GM18868 (cell line): ENCODE results near the gene GNG3.
"Not testable (repeated sequence)": the region's sequence is repeated elsewhere in the genome, so short reads cannot be mapped to it uniquely, and the experiment has no call there.

ENCODE experiments used
- ATAC-seq: cut with Tn5 transposase; IDR thresholded peaks from one replicate; pipeline ENCODE4 v1.9.1; 2021; ENCODE audit warnings: mild to moderate bottlenecking, moderate library complexity; ENCODE audit not compliant: unreplicated experiment

GNG3 gene

DNA sequence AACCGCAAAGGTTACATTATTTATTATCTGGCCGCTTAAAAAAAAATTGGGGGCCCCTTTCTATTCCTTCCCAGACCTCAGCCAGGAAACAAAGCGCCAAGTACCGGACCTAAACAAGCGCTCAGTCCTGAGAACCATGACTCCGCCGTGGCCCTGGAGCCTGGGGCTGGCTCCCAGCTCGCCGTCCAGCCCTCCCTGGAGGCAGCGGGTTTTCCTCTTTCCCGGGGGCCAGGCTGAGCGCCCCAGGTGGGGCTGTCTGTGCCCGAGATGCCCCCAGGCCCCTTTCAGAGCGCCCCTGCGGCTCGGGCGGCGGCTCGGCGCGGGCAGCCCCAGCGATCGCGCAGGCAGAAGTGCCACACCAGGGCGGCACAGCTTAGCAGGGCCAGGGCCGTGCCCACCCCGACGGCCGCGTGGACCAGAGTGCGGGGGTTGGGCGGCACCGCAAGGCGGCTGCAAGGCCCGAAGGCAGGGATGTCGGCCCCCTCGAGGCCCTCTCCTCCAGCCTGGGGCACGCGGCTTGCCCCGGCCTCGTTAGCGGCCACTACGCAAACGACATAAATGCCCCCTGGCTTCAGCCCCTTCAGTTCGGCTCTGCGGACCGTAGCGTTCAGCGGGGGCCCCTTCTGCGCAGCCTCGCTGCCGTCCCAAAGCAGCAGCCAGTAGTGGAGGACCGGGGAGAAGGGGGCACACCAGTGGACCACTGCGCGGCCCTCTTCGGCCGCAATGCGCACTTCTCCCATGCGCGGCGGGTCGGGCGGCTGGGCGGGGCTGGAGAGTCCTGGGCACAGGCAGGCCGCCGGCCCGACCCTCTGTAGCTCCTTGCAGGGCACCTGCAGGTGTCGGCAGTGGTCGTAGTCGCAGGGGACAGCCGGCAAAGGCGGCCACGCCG is 19.7 kb upstream of the GNG3 start:
- no peak for ATAC-seq

- ATAC-seq = no peak
Observed at GRCh38 chr11:62688491-62688890, 19.0 kb upstream of the GNG3 start.

DNA sequence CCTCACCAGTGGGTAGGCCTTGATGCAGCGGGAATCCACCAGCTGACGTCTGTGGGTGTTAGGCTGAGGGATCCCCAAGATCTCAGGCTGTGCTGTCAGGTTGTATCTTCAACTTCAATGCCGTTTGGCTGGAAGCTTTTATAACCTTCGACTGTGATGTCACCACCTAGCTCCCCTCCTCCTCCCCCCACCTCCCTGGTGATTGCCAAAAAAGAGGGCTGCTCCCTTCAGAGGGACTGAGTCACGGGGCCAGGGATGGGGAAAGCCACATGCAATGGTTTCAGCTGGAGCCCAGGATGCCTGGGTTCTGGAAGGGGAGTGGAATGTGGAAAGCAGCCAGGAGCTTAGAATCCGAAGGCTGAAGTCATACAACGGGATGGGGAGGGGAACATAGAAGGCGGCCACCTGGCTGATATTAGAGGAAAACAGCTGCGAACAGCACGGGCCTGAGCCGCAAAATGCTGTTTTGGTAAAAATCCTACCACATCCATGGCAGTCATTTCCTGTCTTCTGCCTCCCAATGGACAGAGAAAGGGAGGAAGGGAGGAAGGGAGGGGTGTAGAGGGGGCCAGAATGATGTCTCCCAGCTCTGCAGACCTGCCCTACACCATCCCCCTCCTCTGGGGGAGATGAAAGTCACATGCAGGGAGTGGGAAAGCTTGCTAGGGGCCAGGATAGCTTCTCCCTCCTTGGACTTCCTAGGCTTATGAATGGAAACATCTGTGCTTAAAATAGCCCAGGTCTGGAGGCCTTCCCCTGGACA is 17.9 kb upstream of the GNG3 start, which contains the start of gene LRRN4CL:
TSS of gene LRRN4CL (minus strand) at position 110 of the 763 bp plus-strand sequence. CDS start 1,022 bp downstream, outside the sequence.
- no peak for ATAC-seq

DNA sequence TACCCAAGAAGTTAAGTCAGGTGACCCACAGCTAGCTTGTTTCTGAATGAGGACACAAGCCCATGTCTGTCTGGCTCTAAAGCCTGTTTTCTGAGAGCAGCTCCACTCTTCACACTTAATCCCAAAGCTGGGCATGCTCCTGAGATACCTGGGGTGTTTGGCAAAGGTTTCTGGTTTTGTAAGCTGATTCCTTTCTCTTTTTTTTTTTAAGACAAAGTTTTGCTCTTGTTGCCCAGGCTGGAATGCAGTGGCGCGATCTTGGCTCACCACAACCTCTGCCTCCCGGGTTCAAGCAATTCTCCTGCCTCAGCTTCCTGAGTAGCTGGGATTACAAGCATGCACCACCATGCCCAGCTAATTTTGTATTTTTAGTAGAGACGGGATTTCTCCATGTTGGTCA is 13.9 kb upstream of the GNG3 start:
- not testable (repeated sequence) for ATAC-seq

GRCh38 chr11:62694455-62695167 is 12.9 kb upstream of the GNG3 start:
- ATAC-seq = no peak

GRCh38 chr11:62702246-62702645 is 5.2 kb upstream of the GNG3 start:
- no peak for ATAC-seq

DNA sequence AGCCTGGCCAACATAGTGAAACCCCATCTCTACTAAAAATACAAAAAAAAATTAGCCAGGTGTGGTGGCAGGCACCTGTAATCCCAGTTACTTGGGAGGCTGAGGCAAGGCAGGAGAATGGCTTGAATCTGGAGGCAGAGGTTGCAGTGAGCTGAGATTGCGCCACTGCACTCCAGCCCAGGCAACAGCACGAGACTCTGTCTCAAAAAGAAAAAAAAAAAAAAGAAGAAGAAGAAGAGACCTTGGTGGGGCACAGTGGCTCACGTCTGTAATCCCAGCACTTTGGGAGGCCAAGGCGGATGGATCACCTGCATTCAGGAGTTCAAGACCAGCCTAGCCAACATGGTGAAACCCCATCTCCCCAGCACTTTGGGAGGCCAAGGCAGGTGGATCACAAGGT is 3.6 kb upstream of the GNG3 start:
- ATAC-seq = not testable (repeated sequence)

- ATAC-seq = no peak
Observed at GRCh38 chr11:62705413-62705812, 2.1 kb upstream of the GNG3 start.

GRCh38 chr11:62705880-62706849 is 1.3 kb upstream of the GNG3 start:
- ATAC-seq = peak; percentile 68

- ATAC-seq = no peak
Observed at GRCh38 chr11:62706850-62707247, 627 bp upstream of the GNG3 start.

DNA sequence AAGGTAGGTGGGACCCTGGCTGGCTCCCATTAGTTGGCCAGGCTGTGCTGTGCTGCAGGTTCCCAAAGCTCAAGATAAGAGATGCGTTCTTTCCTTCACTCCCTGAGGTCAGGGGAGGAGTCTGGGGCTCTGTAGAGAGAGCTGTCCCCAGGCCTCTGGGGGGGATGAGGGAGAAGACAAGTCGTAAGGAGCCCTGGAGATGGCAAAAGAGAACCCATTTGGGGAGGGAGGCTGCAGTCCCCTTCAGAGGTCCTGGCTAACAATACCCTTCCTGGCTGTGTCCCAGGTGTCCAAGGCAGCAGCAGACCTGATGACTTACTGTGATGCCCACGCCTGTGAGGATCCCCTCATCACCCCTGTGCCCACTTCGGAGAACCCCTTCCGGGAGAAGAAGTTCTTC is 916 bp downstream of the GNG3 start:
- ATAC-seq = no peak

DNA sequence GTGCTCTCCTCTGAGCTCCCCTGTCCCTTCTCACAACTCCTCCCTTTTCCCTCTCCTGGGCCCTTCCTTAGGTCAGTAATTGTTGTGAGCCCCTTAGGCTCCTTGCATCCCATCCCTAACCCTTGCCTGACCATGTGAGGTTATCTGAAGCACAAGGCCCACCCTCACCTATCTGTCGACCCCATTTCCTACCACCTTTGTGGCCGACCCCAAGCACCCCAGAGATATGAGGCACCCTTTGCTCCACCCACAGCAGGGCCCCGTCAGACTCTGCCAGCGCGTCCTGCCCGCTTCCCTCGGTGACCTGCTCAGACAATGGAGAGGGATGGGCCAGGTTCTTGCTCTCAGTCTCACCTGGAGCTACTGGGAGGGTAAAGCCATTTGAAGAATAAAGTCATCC is 1.3 kb downstream of the GNG3 start:
- ATAC-seq = no peak

DNA sequence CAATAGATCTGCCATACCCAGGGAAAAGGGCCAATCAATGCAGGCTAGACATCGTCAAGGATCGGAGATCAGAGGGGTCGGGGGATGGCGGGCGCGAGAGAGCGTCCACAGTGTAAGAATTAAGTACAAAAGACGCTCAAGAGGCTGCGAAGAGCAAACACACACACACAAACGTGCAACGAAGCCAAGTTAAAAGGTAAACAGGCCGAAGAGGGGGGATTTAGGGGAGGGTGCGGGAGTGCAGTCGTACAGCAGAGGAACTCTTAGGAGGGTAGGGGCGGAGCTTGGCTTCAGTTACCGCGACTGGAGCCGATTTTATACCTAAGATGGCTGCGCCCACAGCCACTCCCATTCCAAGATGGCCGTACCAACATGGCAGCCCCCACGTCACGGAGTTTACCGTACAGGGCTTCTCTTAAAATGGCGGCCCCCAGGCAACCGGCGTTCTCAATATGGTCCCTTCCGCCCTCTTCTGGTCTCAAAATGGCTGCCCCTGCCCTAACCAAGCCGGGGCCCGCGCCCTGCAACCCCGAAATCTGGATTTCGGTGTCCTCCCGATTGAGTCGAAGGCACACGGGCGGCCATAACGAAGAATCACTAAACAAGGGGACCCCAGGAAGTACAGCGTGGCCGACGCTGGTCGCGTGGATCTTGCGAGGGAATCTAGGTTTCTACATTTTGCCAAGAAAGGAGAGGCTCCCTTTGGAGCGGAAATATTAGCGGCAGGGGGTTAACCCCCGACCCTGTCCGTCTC is 1.9 kb downstream of the GNG3 start:
- peak; percentile 70 for ATAC-seq

GRCh38 chr11:62710001-62710345 is 2.5 kb downstream of the GNG3 start:
- ATAC-seq = no peak

DNA sequence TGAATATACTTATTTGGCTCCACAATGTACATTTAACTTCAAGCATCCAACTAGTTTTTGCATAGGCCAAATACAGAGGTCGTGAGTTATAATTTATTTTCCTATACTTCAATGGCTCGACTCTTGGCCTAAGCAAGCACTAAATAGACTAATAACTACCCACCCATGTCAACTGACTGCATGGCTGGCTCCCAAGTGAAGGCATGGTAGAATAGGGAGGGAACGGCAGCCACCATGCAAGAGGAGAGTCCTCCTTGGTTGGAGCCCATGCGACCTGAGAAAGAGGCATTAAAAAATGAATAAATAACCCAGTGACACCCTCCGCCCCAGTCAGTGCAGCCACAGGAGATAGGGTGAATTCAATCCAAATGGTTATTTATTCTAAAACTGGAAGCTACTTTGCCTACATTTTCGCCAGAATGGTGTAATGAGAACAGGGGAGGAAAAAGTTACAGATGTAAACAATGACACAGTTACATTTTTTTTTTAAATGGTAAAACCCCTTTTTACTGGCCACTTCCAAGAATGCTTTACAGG is 4.9 kb downstream of the GNG3 start:
- ATAC-seq = no peak

DNA sequence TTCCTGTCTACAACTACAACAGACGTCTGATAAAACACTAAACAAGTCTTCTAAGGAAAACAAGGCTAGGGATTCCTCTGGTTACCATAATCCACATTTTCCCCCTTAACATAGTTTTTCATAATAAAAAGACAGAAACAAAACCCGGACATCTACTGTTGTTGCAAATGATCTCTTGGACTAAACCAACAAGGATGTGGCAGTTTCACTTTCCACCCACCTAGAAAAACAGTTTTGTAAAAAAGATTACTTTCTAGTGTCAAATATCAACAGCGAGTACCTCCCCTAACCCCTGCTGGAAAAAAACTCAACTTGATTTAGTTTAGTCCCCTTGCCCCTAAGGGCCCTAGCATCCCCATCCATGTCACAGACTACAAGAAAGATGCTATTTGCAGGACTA is 5.4 kb downstream of the GNG3 start:
- ATAC-seq = no peak

GRCh38 chr11:62713343-62713742 is 5.9 kb downstream of the GNG3 start:
- ATAC-seq = no peak

DNA sequence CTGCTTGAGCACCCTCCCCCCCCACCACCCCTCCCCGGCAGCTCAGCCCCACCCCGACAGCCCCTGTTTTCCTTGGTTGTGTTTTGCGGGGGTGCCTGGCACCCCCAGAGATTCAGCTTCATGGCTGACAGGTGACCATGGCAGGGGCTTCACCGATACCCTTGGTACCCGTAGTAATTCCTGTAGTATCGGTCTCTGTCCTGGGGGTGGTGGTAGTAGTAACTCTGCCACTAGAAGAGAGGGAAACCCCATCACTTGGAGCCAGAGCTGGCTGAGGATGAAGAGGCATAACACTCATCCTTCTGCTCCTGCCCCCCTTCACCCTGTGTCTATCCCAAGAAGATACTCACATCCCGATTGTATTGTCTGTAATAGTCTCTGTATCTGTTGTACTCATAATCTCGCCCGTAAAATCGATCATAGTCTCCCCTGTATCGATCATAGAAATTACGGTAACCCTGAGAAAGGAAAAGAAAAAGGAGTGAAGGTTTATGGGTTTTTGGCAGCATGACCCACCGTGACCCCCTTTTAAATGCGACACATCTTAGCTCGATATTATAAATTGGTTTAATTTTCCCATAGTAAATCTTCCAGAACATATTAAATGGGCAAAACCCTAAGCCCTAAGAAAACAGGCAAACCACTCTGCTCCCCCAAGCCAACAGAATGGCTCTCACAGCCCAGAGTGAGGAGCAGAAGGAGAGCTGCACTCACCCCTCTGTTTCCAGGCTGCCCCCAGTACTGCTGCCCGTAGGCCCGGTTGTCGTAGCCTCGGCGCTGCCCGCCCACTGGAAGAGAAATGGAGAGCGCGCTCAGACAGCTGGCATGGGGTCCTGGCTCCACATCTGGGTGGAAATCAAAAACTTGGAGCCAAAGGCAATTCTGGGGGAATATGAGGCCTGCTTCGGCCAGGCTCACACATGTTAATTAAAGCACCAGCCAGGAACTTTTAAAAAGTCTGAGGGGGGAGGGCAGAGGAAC is 8.0 kb downstream of the GNG3 start:
- ATAC-seq = no peak
